Glomerular visceral epithelial cell (primary cell): ENCODE results near the gene SLC18A2.
"Not testable (repeated sequence)": the region's sequence is repeated elsewhere in the genome, so short reads cannot be mapped to it uniquely, and the experiment has no call there.

Experiments
- DNase-seq: peaks from one replicate; pipeline ENCODE4 v3.0.0-alpha.2; 2016; ENCODE audit errors: extremely low spot score

The SLC18A2 gene

GRCh38 chr10:117262903-117263293, 22.0 kb downstream of the SLC18A2 start:
- DNase-seq = no peak

GRCh38 chr10:117264782-117265181, 23.9 kb downstream of the SLC18A2 start:
- DNase-seq = no peak

- no peak for DNase-seq
These were observed 25.5 kb downstream of the SLC18A2 start for GRCh38 chr10:117266400-117266799.

GRCh38 chr10:117266812-117267211, 25.9 kb downstream of the SLC18A2 start:
- no peak for DNase-seq

- no peak for DNase-seq
These were observed 27.3 kb downstream of the SLC18A2 start for GRCh38 chr10:117268258-117268657.

- DNase-seq = no peak
These were observed 28.0 kb downstream of the SLC18A2 start for GRCh38 chr10:117268907-117269306.

GRCh38 chr10:117271427-117271826, 30.5 kb downstream of the SLC18A2 start:
- peak; percentile 61 for DNase-seq

GRCh38 chr10:117272195-117273076, 31.5 kb downstream of the SLC18A2 start:
- DNase-seq = no peak

- DNase-seq = no peak
These were observed 33.1 kb downstream of the SLC18A2 start for GRCh38 chr10:117273980-117274379.

GRCh38 chr10:117274509-117274908, 33.6 kb downstream of the SLC18A2 start:
- DNase-seq = no peak

- DNase-seq = no peak
These were observed 34.2 kb downstream of the SLC18A2 start for GRCh38 chr10:117275121-117275520.

- DNase-seq = no peak
These were observed 36.8 kb downstream of the SLC18A2 start for GRCh38 chr10:117277675-117278074.

- DNase-seq = no peak
These were observed 44.0 kb downstream of the SLC18A2 start for GRCh38 chr10:117284716-117285494.

- DNase-seq = not testable (repeated sequence)
These were observed 50.0 kb downstream of the SLC18A2 start for GRCh38 chr10:117290872-117291271.

- DNase-seq = no peak
These were observed 53.2 kb downstream of the SLC18A2 start for GRCh38 chr10:117294039-117294645.

- DNase-seq = no peak
These were observed 53.8 kb downstream of the SLC18A2 start for GRCh38 chr10:117294735-117295134.

- DNase-seq = no peak
These were observed 57.3 kb downstream of the SLC18A2 start for GRCh38 chr10:117298219-117298618.

GRCh38 chr10:117299435-117299834, 58.5 kb downstream of the SLC18A2 start:
- DNase-seq = no peak

GRCh38 chr10:117300671-117301070, 59.8 kb downstream of the SLC18A2 start:
- DNase-seq = no peak

GRCh38 chr10:117303451-117303850, 62.5 kb downstream of the SLC18A2 start:
- not testable (repeated sequence) for DNase-seq

GRCh38 chr10:117306674-117307073, 65.8 kb downstream of the SLC18A2 start:
- no peak for DNase-seq

GRCh38 chr10:117311261-117311660, 70.3 kb downstream of the SLC18A2 start:
- no peak for DNase-seq
